Measurements from ENCODE around the gene CHST13. TPM values are rescaled to one million over a fixed set of nuclear protein-coding genes. Genes with fewer than 3 reads are reported as not detected.

CHST13 gene
- total RNA-seq, 2 experiments from 2014 or later, result not detected

GRCh38 chr3:126502656-126503055 lies 21.3 kb upstream of the CHST13 start:
- Mint-ChIP-seq H3K4me1 (ENCODE audit: low read depth) (no peaks in the 10 kb centered on the region), H3K4me3 (no peak overlapping the region), H3K9me3 (no peaks in the 10 kb centered on the region), H3K36me3 (ENCODE audit: low read depth) (no peaks in the 10 kb centered on the region), H3K27ac (no peak overlapping the region), H3K27me3 (ENCODE audit: low read depth) (no peaks in the 10 kb centered on the region)
- intact Hi-C loops (cut with micrococcal nuclease), result no loop called here
- no peak for DNase-seq
- CTCF ChIA-PET, result no interaction called here

GRCh38 chr3:126503701-126504100 lies 20.3 kb upstream of the CHST13 start:
- Mint-ChIP-seq H3K27me3 (ENCODE audit: low read depth) (no peaks in the 10 kb centered on the region), H3K4me3 (no peak overlapping the region), H3K9me3 (no peaks in the 10 kb centered on the region), H3K27ac (no peak overlapping the region), H3K4me1 (ENCODE audit: low read depth) (no peaks in the 10 kb centered on the region), H3K36me3 (ENCODE audit: low read depth) (no peaks in the 10 kb centered on the region)
- intact Hi-C loops (cut with micrococcal nuclease), result no loop called here
- CTCF ChIA-PET, result interaction anchor here (2.9 kb wide), 1 partner anchor 18 kb away, joined by 11 read pairs; no protein-coding TSS in a partner anchor
- no peak for DNase-seq

GRCh38 chr3:126507886-126508285 lies 16.1 kb upstream of the CHST13 start:
- no peaks in the 10 kb centered on the region for H3K9me3 Mint-ChIP-seq
- H3K27ac Mint-ChIP-seq, result no peak overlapping the region
- H3K27me3 Mint-ChIP-seq (ENCODE audit: low read depth), result no peaks in the 10 kb centered on the region
- no peak for DNase-seq
- intact Hi-C loops (cut with micrococcal nuclease), result no loop called here
- H3K4me1 Mint-ChIP-seq (ENCODE audit: low read depth), result no peaks in the 10 kb centered on the region
- H3K36me3 Mint-ChIP-seq (ENCODE audit: low read depth), result no peaks in the 10 kb centered on the region
- H3K4me3 Mint-ChIP-seq, result no peak overlapping the region
- CTCF ChIA-PET, result interaction anchor here (0.9 kb wide), 1 partner anchor 15 kb away, joined by 3 read pairs; no protein-coding TSS in a partner anchor

- no peaks in the 10 kb centered on the region for H3K9me3 Mint-ChIP-seq
- no peak overlapping the region for H3K4me3 Mint-ChIP-seq
- CTCF ChIA-PET, result interaction anchor here (0.9 kb wide), 1 partner anchor 14 kb away, joined by 3 read pairs; no protein-coding TSS in a partner anchor
- no peak for DNase-seq
- no peaks in the 10 kb centered on the region for H3K27me3 Mint-ChIP-seq (ENCODE audit: low read depth)
- H3K4me1 Mint-ChIP-seq (ENCODE audit: low read depth), result no peaks in the 10 kb centered on the region
- H3K36me3 Mint-ChIP-seq (ENCODE audit: low read depth), result no peaks in the 10 kb centered on the region
- intact Hi-C loops (cut with micrococcal nuclease), result no loop called here
- H3K27ac Mint-ChIP-seq, result no peak overlapping the region
These were observed 15.4 kb upstream of the CHST13 start for GRCh38 chr3:126508564-126508964.

- Mint-ChIP-seq H3K27me3 (ENCODE audit: low read depth) (no peaks in the 10 kb centered on the region), H3K4me3 (no peak overlapping the region), H3K4me1 (ENCODE audit: low read depth) (no peaks in the 10 kb centered on the region), H3K36me3 (ENCODE audit: low read depth) (no peaks in the 10 kb centered on the region), H3K27ac (no peak overlapping the region), H3K9me3 (no peaks in the 10 kb centered on the region)
- intact Hi-C loops (cut with micrococcal nuclease), result no loop called here
- CTCF ChIA-PET, result interaction anchor here (1.3 kb wide), 1 partner anchor 12 kb away, joined by 7 read pairs; no protein-coding TSS in a partner anchor
- no peak for DNase-seq
These were observed 14.2 kb upstream of the CHST13 start for GRCh38 chr3:126509597-126510307.

- H3K9me3 Mint-ChIP-seq, result no peaks in the 10 kb centered on the region
- H3K27me3 Mint-ChIP-seq (ENCODE audit: low read depth), result no peaks in the 10 kb centered on the region
- no peak overlapping the region for H3K4me3 Mint-ChIP-seq
- CTCF ChIA-PET, result interaction anchor here (1.3 kb wide), 1 partner anchor 11 kb away, joined by 7 read pairs; no protein-coding TSS in a partner anchor
- H3K27ac Mint-ChIP-seq, result no peak overlapping the region
- H3K4me1 Mint-ChIP-seq (ENCODE audit: low read depth), result no peaks in the 10 kb centered on the region
- no peak for DNase-seq
- no peaks in the 10 kb centered on the region for H3K36me3 Mint-ChIP-seq (ENCODE audit: low read depth)
- intact Hi-C loops (cut with micrococcal nuclease), result no loop called here
These were observed 13.5 kb upstream of the CHST13 start for GRCh38 chr3:126510308-126510910.

GRCh38 chr3:126511291-126511690 lies 12.7 kb upstream of the CHST13 start:
- Mint-ChIP-seq H3K36me3 (ENCODE audit: low read depth) (no peaks in the 10 kb centered on the region), H3K27me3 (ENCODE audit: low read depth) (no peaks in the 10 kb centered on the region), H3K9me3 (no peaks in the 10 kb centered on the region), H3K4me1 (ENCODE audit: low read depth) (no peaks in the 10 kb centered on the region), H3K4me3 (no peak overlapping the region), H3K27ac (no peak overlapping the region)
- no peak for DNase-seq
- CTCF ChIA-PET, result interaction anchor here (0.9 kb wide), 1 partner anchor 11 kb away, joined by 3 read pairs; no protein-coding TSS in a partner anchor
- intact Hi-C loops (cut with micrococcal nuclease), result no loop called here

GRCh38 chr3:126512026-126512425 lies 11.9 kb upstream of the CHST13 start:
- Mint-ChIP-seq H3K27me3 (ENCODE audit: low read depth) (no peaks in the 10 kb centered on the region), H3K36me3 (ENCODE audit: low read depth) (no peaks in the 10 kb centered on the region), H3K4me3 (no peak overlapping the region), H3K27ac (no peak overlapping the region), H3K4me1 (ENCODE audit: low read depth) (no peaks in the 10 kb centered on the region), H3K9me3 (no peaks in the 10 kb centered on the region)
- intact Hi-C loops (cut with micrococcal nuclease), result no loop called here
- CTCF ChIA-PET, result interaction anchor here (0.9 kb wide), 1 partner anchor 11 kb away, joined by 3 read pairs; no protein-coding TSS in a partner anchor
- no peak for DNase-seq

GRCh38 chr3:126512916-126513650 lies 10.9 kb upstream of the CHST13 start:
- CTCF ChIA-PET, result interaction anchor here (1.4 kb wide), 1 partner anchor 10 kb away, joined by 6 read pairs; no protein-coding TSS in a partner anchor
- Mint-ChIP-seq H3K27me3 (ENCODE audit: low read depth) (no peaks in the 10 kb centered on the region), H3K9me3 (no peaks in the 10 kb centered on the region), H3K4me1 (ENCODE audit: low read depth) (no peaks in the 10 kb centered on the region), H3K4me3 (no peak overlapping the region), H3K27ac (no peak overlapping the region), H3K36me3 (ENCODE audit: low read depth) (no peaks in the 10 kb centered on the region)
- no peak for DNase-seq
- intact Hi-C loops (cut with micrococcal nuclease), result no loop called here

- Mint-ChIP-seq H3K4me1 (ENCODE audit: low read depth) (no peaks in the 10 kb centered on the region), H3K9me3 (no peaks in the 10 kb centered on the region), H3K27me3 (ENCODE audit: low read depth) (no peaks in the 10 kb centered on the region), H3K4me3 (no peak overlapping the region), H3K36me3 (ENCODE audit: low read depth) (no peaks in the 10 kb centered on the region), H3K27ac (no peak overlapping the region)
- CTCF ChIA-PET, result no interaction called here
- intact Hi-C loops (cut with micrococcal nuclease), result no loop called here
- no peak for DNase-seq
These were observed 9.8 kb upstream of the CHST13 start for GRCh38 chr3:126514161-126514560.

- Mint-ChIP-seq H3K4me1 (ENCODE audit: low read depth) (no peaks in the 10 kb centered on the region), H3K4me3 (no peak overlapping the region), H3K27ac (no peak overlapping the region), H3K36me3 (ENCODE audit: low read depth) (no peaks in the 10 kb centered on the region), H3K27me3 (ENCODE audit: low read depth) (no peaks in the 10 kb centered on the region), H3K9me3 (no peaks in the 10 kb centered on the region)
- CTCF ChIA-PET, result no interaction called here
- intact Hi-C loops (cut with micrococcal nuclease), result no loop called here
- no peak for DNase-seq
These were observed 8.8 kb upstream of the CHST13 start for GRCh38 chr3:126515066-126515706.

Data from activated naive CD4-positive, alpha-beta T cell treated with anti-CD3 and anti-CD28 coated beads for 36 hours (primary cell).